Stomach (tissue), 4 donors: Measurements from ENCODE around the gene OR52H1.

Experiments used
- CTCF ChIP-seq, 7 experiments: fragments of 450-650 bp in 4 of 7; fragments of 200-600 bp in 3 of 7; sonication (generic) in 3 of 7; IDR thresholded peaks; one replicate each; pipeline ENCODE4 v1.5.1; 2016 to 2019; ENCODE audit warnings: antibody characterized with exemption in 7 of 7, control low read depth in 2 of 7, mild to moderate bottlenecking in 1 of 7
- EP300 ChIP-seq: sonication (generic); formaldehyde crosslinking; IDR thresholded peaks from one replicate; pipeline ENCODE4 v1.6.1; 2017; ENCODE audit warnings: antibody characterized with exemption
- POLR2A ChIP-seq, 4 donors: fragments of 450-650 bp; IDR thresholded peaks; one replicate each; pipeline ENCODE4 v1.6.1; 2016; ENCODE audit warnings: antibody characterized with exemption in 4 of 4, control low read depth in 2 of 4, mild to moderate bottlenecking in 1 of 4, moderate library complexity in 1 of 4
- POLR2AphosphoS5 ChIP-seq, 3 donors: sonication (generic); formaldehyde crosslinking; IDR thresholded peaks; one replicate each; pipeline ENCODE4 v1.6.1; 2016; ENCODE audit warnings: antibody characterized with exemption in 3 of 3

- TF ChIP-seq CTCF (IDR thresholded peaks at IDR 0.05), result no peak
- TF ChIP-seq POLR2AphosphoS5 (IDR thresholded peaks at IDR 0.05), result no peak
- no peak for TF ChIP-seq POLR2A (IDR thresholded peaks at IDR 0.05)
- TF ChIP-seq EP300, result no peak
These were observed 2.2 kb upstream of the OR52H1 start for GRCh38 chr11:5550440-5551095.
